GM11168 (cell line): ENCODE measurements around the gene CCDC124.

ENCODE experiments used
- in situ Hi-C: fragments of 300-500 bp; cut with MboI; formaldehyde crosslinking; loops from one replicate; pipeline ENCODE4 v1.12.0; 2022; ENCODE audit warnings: low sequenced_read_pairs; ENCODE audit not compliant: unreplicated experiment

CCDC124 gene

DNA sequence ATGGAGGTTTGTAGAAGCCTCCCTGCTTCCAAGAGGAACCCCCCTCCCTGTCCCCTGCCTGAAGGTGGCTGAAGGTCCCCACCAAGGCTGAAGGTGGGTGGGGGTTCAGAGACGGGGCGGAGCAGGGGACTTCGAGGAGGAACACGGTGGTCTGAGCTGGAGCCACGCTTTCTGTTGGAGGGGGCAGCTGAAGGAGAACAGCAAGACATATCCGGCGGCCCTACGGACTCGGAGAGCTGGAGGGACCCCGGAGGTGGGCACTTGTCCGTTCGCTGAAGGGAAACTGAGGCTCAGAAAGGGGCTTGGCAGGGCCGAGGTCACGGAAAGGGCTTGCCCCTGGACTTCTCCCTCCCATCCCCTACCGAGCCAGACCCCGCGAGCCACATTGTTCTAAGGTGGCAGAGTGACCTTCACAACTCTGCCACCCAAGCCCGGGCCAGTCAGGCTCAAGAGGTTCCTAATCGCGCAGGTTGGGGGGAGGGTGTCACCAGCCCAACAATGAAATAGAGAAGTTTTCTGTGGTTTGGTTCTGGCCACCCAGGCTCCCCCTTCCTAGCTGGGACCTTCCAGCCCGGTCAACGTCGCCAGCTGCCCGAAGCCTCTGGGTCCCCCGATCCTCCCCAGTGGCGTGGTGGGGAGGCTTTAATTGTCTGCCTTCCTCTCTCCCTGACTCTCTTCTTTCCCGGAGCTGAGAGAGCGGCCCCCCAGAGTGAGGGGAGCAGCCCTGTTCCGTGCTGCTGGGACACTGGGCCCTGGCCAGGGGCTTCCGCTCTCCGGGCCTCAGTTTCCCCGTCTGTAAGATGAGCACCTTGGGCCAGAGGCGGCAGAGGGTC, 18.6 kb downstream of the CCDC124 start:
- in situ Hi-C loops, result no loop called here

DNA sequence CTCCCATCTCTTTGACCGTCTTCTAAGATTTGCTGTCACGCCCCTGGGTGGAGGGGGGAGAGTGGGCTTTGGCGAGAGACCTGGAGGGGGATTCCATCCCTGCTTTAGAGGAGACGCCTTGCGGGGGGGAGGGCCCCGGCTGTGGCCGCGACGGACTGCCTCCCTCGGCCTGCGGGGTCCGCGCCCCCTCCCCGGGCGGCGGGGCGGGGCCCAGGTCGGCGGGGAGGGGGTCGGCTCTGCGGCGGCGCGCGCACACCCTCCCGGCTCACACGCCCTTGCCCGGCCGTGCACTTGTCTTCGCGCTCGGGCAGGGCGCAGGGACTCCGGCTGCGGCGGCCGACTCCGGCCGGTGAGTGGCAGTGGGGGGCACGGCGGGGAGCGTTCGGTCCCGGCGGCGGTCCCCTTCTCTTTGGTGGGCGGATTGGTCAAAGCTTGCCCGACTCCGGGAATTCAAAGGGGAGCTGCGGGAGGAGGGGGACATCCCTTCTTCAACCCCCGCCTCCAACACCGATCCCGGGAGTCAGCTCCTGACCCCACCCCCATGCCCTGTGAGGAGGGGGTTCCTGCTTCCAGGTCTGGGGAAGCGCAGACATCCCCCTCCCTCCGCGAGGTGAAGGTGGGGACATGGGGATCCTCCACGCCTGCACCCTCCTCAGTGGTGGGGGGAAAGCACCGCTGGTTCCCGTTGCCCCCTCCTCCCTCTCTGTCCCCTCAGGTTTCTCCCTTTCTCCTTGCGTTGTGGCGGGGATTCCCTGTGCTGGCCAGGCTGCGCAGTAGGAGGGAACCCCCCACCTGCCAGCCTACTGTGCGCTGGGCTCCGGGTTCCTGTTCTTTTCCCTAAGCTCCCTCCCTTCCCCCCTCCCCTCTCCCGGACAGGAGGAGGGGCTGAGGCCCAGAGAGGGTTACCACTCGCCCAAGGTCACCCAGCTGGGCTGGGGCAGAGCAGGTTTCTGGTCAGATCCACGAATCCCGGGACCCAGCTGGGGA, 19.5 kb downstream of the CCDC124 start:
- in situ Hi-C loops, result no loop called here

DNA sequence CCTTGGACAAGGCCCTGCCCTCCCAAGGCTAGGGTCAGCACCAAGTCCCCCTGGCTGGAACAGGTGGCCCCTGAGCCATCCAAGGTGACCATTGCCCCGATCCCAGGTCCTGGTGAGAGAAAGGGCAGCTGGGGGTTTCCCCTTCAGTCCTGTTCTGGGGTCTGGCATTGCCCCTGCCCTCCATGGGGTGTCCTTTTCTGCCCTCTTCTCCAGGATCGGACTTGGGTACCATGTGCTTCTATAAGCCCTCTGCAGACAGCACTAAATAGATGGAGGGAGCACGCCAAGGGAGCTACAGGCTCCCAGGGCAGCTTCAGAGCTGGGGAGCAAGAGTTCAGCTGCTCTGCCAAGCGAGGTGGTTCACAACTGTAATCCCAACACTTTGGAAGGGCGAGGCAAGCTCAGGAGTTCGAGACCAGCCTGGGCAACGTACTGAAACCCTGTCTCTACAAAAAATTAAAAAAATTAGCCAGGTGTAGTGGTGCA, 20.5 kb downstream of the CCDC124 start:
- in situ Hi-C loops, result no loop called here

DNA sequence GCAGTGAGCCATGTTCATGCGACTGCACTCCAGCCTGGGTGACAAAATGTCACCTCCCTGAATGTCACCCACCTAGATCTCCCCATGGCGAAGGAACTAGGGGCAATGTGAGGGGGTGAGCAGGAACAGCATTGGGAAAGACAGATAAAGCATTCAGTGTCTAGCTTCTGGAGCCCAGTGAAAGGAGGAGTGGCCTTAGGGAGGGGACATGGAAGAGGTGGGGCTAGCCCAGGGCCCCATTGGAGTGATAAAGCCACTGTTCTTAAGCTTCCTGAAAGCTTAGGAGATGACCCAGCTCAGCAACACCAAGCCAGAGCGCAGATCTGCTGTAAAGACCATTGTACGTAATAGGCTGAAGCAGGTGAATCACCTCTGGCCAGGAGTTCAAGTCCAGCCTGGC, 21.1 kb downstream of the CCDC124 start:
- in situ Hi-C loops, result no loop called here

DNA sequence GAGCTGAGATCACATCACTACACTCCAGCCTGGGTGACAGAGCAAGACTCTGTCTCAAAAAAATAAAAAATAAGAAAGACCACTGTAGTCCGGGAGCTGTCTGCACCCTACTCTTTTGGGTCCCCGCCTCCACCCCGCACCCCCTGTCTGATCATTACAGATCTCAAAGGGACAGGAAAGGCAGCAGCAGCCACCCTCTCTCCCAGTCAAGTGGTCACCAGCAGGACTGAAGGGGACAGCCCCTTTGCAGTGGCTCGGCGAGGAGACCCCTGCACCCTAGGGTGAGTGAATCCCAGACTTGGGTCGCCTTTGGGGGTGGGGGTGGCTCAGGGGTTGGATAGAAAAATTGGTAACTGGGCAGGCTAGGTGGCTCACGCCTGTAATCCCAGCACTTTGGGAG, 21.6 kb downstream of the CCDC124 start:
- in situ Hi-C loops, result no loop called here

DNA sequence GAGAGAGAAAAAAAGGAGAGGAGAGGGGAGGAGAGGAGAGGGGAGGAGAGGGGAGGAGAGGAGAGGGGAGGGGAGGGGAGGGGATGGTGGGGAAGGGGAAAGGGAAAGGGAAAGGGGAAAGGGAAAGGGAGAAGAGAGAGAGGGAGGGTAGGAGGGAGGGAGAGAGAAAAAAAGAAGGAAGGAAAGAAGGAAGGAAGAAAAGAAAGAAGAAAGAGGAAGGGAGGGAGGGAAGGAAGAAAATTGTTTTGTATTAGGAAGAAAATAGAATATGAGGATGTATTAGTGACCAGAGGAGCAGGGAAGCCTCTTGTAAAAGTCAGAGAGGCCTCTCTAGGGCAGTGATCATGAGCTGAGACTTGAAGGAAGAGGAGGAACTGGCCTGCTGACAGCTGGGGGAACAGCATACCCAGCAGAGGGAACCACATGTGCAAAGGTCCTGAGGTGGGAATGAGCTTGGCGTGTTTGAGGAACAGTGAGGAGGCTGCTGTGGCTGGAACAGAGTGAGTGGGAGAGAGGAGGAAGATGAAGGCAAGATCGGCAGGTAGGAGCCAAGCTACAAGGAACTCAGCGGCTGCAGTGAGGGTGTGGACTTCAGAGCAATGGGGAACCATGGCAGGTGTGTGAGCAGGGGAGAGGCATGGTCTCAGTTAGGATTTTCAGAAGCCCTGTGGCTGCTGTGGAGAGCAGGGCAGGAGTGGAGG, 24.5 kb downstream of the CCDC124 start:
- in situ Hi-C loops, result no loop called here

DNA sequence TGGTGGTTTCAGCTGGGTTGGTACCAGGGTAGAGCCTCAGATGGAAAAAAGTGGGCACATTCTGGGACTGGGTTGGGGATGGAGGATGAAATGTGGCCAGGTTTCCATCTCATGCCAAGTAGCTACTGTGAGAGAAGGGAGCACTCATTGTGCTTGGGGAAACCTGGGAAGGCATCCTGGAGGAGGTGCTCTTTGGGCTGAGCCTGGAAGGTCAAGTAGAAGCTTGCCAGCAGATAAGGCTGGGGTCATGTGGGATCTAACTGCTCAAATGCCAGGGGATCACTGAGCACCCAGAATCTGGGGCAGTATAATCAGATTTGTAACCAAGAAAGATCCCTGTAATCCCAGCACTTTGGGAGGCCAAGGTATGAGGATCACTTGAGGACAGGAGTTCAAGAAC, 25.1 kb downstream of the CCDC124 start:
- in situ Hi-C loops, result no loop called here

DNA sequence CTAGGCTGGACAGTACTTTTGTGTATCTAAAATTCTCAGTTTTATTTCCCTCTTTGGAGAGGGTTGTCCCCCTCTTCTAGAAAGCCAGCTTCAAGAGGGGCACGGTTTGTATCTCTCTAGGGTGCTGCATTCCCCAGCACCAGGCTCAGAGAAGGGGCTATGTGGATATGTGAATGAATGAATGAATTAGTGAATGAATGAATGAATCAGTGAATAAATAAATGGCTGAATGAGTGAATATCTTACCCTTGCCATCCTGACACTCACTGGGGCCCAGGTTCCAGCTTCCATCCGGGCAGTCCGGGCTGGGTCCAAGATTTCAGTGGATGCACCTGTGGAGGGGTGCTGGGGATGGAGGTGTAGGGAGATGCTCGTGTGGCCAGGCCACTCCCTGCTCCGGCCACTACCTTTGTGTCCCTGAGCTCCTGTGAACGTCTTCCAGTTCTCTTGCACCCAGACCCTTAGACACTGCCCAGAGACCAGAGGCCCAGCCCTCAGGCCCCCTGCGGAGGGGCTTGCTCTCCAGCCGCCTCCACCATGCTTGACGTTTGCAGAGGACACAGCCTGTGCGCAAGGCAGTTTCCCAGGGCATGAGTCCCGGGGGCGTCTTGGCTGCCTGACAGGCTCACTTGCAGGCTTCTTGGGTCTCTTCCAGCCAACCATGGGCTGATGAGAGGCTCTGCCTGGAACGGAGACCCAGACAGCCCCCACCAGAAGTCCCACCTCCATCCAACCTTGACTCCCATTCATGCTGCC, 31.3 kb downstream of the CCDC124 start:
- in situ Hi-C loops, result no loop called here

DNA sequence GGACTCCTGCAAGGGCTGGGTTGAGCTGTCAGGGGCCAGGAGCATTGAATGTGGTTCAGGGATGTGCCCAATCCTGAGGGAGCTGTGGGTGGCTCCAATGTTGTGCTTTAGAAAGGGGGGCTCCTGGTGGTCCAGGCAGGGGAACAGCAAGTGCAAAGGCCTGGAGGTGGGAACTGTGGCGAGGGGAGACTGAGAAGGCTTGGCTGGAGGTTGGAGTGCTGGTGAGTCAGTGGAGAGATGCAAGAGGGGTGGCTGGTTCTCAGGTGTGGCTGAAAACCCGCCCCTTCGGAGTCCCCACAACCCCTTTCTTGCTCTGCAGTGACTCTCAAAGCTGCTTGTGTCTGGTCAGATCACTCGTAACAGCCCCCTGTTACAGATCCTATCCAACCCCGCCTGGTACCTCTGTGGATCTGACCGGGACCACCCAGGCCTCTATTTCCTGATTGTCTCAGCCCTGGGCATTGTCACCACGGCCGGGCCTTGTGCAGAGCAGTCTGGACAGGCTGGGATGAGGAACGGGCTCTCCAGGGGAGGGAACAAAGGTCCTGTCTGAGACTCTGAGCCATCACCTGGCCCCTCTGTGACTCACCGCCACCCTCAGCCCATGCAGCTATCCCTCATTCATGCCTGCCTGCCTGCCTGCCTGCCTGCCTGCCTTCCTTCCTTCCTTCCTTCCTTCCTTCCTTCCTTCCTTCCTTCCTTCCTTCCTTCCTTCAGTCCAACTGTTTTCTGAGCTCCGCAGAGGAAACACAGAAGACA, 32.7 kb downstream of the CCDC124 start:
- in situ Hi-C loops, result no loop called here

DNA sequence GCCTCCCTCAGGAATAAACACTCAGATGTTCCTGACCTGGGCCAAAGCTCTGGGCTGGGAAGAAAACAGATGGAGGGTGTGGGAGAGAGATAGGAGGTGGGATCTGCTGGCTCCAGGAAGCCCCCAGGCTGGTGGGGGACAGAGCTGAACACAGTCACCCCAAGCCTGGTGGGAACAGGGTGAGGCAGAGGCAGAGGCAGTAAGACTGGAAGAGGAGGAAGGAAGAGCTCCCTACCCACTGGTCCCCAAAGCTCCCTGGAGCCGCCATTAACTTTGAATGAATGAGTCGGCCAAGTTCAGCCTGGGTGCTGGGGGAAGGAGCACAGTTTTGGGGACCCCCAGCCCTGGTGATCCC, 33.3 kb downstream of the CCDC124 start:
- in situ Hi-C loops, result no loop called here

DNA sequence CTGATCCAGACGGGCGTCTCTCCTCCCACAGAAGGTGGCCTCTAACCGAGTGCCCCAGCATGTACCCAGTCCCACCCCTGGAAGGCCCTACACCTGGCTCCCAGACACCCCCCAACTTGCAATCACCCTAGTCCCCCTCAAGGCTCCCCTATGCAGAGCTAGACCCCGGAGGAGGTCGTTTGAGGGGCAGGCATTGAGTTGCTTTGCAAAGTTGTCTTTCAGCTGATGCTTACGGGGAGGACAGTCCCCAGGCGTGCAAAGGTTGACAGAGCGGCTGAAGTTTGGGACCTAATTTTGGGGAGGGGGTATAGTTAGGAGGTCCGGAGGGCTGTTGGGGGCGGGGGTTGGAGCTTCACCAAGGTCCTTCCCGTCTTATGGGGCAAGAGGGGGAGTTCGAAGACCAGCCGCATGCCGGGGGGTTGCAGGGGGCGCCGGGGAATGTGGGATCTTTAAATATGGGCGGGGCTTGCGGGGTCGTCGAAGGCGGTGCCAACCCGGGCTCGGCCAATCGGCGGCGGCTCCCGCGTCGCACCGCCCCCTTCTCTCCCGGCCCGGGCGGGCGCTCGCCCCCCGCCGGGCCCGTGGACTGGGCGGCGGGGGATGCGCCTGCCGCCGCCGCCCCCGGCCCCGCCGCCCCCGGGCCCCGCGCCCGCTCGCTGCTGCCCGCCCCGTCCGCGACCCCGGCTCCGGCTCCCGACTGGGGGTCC, 33.9 kb downstream of the CCDC124 start, which contains the start of gene KCNN1:
Gene KCNN1, plus strand, starts transcription at position 558 of the 707 bp plus-strand sequence. CDS start 6,782 bp downstream, outside the sequence.
- in situ Hi-C loops, result no loop called here

DNA sequence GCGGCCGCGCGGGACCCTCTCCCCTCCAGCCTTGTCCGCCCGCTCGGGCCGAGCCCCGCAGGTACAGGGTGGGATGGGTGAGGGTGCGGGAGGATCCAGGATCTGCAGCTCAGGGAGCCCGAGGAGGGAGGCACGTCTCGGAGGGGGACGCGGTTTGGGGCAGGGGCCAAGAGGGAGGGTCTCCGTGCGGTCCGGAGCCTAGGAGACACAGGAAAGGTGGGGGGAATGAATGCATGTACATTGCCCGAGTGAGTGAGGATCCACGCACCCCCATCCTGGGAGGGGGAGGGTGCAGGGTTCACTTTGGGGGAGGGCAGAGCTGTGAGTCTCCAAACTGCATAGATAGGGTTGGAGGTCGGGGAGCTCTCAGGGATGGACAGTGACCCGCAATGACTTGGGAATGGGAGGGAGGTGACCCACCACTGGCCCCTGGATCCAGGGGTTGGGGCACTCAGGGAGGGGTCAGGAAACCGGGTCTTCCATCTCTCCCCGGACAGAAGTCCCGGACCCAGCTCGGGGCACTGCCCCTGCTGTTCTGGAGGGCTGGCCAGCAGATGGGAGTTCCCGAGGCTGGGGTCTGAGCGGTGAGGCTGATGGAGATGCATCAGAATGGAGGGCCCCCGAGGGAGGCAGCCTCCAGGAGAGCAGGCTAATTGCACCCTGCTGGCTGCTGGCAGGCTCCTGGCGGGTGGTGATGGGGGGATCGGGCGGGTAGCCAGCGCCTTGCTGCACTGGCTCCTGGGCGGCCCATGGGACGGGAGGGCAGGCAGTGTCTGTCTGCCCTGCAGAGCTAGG, 34.6 kb downstream of the CCDC124 start:
- in situ Hi-C loops, result no loop called here

DNA sequence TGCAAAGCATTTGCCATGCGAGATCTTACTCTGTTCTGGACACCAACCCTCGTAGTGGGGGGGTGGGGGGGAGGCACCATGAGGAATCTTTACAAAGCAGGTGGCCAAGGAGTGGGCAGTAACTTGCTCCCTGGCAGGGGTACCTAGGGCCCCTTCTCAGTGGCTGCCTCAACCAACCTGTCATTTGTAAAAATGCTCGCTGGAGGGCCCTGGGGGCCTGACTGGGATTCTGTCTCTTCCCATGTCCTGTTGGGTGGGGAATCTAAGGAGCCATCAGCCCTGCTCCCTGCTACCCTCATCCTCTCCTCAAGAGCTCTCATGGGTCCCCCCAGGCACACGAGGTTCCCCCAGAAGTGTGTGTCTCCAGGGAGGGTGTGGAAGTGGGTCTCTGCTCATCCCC, 35.5 kb downstream of the CCDC124 start:
- in situ Hi-C loops, result no loop called here

DNA sequence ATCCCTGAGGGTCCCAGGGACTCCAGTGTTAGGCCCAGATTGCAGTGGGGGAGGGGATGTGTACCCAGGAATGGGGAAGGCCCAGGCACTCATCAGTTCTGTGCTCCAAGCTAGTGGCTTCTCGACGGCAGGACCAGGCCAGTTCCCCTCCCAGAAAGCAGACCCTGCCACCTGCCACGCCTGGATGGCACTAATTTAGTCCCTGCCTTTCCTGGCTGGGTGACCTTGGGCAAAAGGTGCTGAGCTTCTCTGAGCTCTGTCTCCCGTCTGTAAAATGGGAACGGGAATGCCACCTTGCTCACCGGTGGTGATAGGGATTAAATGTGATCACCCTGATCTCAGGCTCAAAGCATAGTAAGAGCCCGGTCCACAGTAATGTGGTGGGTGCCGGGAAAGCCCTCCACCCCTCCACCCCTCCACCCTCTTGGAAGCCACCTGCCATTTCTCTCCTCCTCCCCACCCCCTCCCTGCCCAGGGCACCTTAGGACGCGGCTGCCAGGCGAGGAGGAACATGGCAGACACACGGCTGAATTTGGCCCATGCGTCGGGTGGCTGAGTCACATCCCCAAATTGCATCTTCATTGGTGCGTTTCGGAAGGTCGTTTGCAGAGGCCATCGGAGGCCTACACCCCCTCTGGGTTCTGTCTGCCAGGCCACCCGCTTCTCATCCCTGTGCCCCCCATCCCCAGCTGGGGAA, 36.4 kb downstream of the CCDC124 start:
- in situ Hi-C loops, result no loop called here

DNA sequence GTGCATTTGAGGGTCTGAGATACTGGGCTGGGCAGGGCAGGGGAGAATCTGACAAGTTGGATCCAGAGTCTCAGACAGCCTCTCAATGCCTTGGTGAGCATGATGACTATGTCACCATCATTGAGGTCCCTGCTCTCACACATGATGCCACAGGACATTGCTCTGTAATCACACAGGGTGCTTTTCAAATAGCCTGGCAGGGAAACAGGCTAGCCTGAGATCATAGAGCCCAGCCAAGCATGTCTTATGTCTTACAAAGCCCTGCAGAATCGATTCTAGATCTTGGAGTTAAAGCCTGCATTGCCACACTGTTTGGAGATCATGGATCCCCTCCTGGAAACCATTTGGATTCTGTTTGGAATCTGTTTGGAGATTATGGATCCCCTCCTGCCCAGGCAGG, 39.4 kb downstream of the CCDC124 start:
- in situ Hi-C loops, result no loop called here

DNA sequence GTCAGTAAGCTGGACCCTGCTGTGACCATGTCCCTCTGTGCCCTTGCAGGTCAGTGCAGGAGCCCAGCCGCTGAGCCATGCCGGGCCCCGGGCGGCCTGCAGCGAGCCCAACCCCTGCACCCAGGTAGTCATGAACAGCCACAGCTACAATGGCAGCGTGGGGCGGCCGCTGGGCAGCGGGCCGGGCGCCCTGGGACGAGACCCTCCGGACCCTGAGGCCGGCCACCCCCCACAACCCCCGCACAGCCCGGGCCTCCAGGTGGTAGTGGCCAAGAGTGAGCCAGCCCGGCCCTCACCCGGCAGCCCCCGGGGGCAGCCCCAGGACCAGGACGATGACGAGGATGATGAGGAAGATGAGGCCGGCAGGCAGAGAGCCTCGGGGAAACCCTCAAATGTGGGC, 40.9 kb downstream of the CCDC124 start:
- in situ Hi-C loops, result no loop called here

DNA sequence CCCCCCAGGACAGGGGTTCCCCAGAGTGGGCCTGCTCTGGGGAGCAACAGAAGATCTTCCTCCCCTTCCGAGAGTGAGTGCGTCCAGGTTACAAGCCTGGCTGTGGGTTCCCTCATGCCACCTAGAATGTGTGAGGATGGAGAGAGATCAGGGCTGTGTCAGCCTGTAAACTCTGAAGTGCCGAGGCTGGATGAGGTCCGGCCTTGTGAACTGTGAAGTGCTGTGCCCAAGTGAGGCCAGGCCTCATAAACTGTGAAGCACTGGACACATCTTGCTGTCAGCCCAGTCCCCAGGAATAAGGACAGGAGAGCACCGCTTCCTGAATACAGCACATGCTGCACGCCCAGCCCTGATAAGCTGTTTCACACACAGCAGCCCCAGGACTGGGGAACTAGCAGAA, 41.7 kb downstream of the CCDC124 start:
- in situ Hi-C loops, result no loop called here
